Endodermal cell (in vitro differentiated cells): ENCODE data around the gene CTU1. TPM values are rescaled to one million over a fixed set of nuclear protein-coding genes. Genes with fewer than 3 reads are reported as not detected.

Experiments used
- DNase-seq: peaks from one replicate; pipeline ENCODE4 v3.0.0-alpha.2; 2017
- H3K27ac ChIP-seq: 2 replicates; pipeline ENCODE4 v1.5.1; 2013; ENCODE audit warnings: mild to moderate bottlenecking, low read depth, low read length, moderate library complexity
- H3K27me3 ChIP-seq: 2 replicates; pipeline ENCODE4 v1.6.1; 2013; ENCODE audit warnings: mild to moderate bottlenecking, low read length, moderate library complexity; ENCODE audit not compliant: insufficient read depth, control insufficient read depth, poor library complexity, severe bottlenecking
- H3K36me3 ChIP-seq: 2 replicates; pipeline ENCODE4 v1.7.0; 2013; ENCODE audit warnings: mild to moderate bottlenecking, low read length, moderate library complexity; ENCODE audit not compliant: control insufficient read depth, insufficient read depth
- H3K4me1 ChIP-seq: one replicate; pipeline ENCODE4 v1.7.0; 2013; ENCODE audit warnings: low read length; ENCODE audit not compliant: control insufficient read depth, insufficient read depth
- H3K4me3 ChIP-seq: 2 replicates; pipeline ENCODE4 v1.5.1; 2013; ENCODE audit warnings: mild to moderate bottlenecking, low read length, moderate library complexity
- H3K9ac ChIP-seq: 2 replicates; pipeline ENCODE4 v1.6.1; 2013; ENCODE audit warnings: mild to moderate bottlenecking, low read length, moderate library complexity; ENCODE audit not compliant: poor library complexity, severe bottlenecking; ENCODE audit errors: extremely low read depth
- H3K9me3 ChIP-seq: 2 replicates; pipeline ENCODE4 v1.6.1; 2013; ENCODE audit warnings: mild to moderate bottlenecking, low read length, moderate library complexity; ENCODE audit not compliant: control insufficient read depth
- H3K27ac Mint-ChIP-seq: 2 replicates; pipeline ENCODE4 v1.8.0; 2020; ENCODE audit warnings: mixed read lengths
- H3K27me3 Mint-ChIP-seq: 2 replicates; pipeline ENCODE4 v1.8.0; 2021; ENCODE audit warnings: mild to moderate bottlenecking, mixed read lengths; ENCODE audit not compliant: insufficient read depth
- H3K36me3 Mint-ChIP-seq: 2 replicates; pipeline ENCODE4 v1.8.0; 2020; ENCODE audit warnings: low read depth, mixed read lengths
- H3K4me1 Mint-ChIP-seq: 2 replicates; pipeline ENCODE4 v1.8.0; 2020; ENCODE audit warnings: mixed read lengths
- H3K4me3 Mint-ChIP-seq: 2 replicates; pipeline ENCODE4 v1.8.0; 2020; ENCODE audit warnings: mild to moderate bottlenecking, moderate library complexity, mixed read lengths
- H3K9me3 Mint-ChIP-seq: 2 replicates; pipeline ENCODE4 v1.8.0; 2020; ENCODE audit warnings: mild to moderate bottlenecking, mixed read lengths
- WGBS, 2 experiments: methylation state at CpG; one replicate each; pipeline versions ENCODE4 v1.1.5 to v1.1.7; 2013; ENCODE audit warnings: missing lambda C conversion rate in 2 of 2, mixed read lengths in 1 of 2; ENCODE audit not compliant: insufficient coverage in 1 of 2, insufficient read length in 1 of 2; 5-methylcytosine and 5-hydroxymethylcytosine counted together
- total RNA-seq, 2 donors: library from RNA; stranded (reverse); fragmentation: NEBNext Ultra II Directional in 1 of 2; extraction: Animal tissue kit (Norgen Biotek cat#: 25700) in 1 of 2; gene quantifications; 2 replicates in 1 of 2; 3 replicates in 1 of 2; pipeline ENCODE4 v1.2.1, GENCODE V29; 2021
- TF ChIP-seq, protein P1 (sequence below): fragments of 200-600 bp; sonication (generic); conservative IDR thresholded peaks from 2 replicates; pipeline ENCODE4 v1.5.0; 2021; ENCODE audit warnings: antibody characterized with exemption, mild to moderate bottlenecking

Gene CTU1
- total RNA-seq, 2 donors from 2014 or later: 5.1 to 5.7 TPM

DNA sequence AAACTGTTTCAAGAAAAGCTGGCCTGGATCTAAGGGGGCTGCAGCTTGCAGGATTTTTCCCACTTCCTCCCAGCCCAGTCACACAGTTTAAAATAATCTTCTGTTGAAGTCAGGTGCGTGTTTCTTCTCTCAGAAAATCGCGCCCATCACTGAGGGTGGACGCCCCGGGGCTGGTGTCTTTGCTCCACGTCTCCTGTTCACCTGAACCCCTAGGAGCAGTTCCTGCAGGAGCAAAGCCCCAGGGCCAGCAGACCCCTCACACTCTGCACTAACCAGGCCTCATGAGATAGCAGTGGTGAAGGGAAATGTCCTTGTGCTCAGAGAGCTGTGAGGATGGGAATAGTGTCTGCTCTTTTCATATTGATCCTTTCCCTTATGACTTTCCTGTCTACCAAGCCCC is 33.0 kb upstream of the CTU1 start:
- H3K9me3 Mint-ChIP-seq: no peaks in the 10 kb centered on the region
- peaks cover 9% of the 10 kb centered on the region for H3K27me3 Mint-ChIP-seq
- H3K4me3 Mint-ChIP-seq: no peak overlapping the region
- peaks cover 4% of the 10 kb centered on the region for H3K4me1 ChIP-seq
- no peaks in the 10 kb centered on the region for H3K36me3 ChIP-seq
- H3K9me3 ChIP-seq: no peaks in the 10 kb centered on the region
- peaks cover 24% of the 10 kb centered on the region for H3K4me1 Mint-ChIP-seq
- no peak overlapping the region for H3K27ac ChIP-seq
- peak; percentile 20 for DNase-seq
- H3K27me3 ChIP-seq: no peaks in the 10 kb centered on the region
- H3K4me3 ChIP-seq: no peak overlapping the region
- H3K36me3 Mint-ChIP-seq: no peaks in the 10 kb centered on the region
- H3K9ac ChIP-seq: no peak overlapping the region
- TF ChIP-seq, protein P1, sequence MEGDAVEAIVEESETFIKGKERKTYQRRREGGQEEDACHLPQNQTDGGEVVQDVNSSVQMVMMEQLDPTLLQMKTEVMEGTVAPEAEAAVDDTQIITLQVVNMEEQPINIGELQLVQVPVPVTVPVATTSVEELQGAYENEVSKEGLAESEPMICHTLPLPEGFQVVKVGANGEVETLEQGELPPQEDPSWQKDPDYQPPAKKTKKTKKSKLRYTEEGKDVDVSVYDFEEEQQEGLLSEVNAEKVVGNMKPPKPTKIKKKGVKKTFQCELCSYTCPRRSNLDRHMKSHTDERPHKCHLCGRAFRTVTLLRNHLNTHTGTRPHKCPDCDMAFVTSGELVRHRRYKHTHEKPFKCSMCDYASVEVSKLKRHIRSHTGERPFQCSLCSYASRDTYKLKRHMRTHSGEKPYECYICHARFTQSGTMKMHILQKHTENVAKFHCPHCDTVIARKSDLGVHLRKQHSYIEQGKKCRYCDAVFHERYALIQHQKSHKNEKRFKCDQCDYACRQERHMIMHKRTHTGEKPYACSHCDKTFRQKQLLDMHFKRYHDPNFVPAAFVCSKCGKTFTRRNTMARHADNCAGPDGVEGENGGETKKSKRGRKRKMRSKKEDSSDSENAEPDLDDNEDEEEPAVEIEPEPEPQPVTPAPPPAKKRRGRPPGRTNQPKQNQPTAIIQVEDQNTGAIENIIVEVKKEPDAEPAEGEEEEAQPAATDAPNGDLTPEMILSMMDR: no peak
- peak overlapping the region; percentile 17 for H3K27ac Mint-ChIP-seq
- WGBS, 2 experiments: 90 to 93% methylated on average over 5 to 6 of the region's 6 CpGs

DNA sequence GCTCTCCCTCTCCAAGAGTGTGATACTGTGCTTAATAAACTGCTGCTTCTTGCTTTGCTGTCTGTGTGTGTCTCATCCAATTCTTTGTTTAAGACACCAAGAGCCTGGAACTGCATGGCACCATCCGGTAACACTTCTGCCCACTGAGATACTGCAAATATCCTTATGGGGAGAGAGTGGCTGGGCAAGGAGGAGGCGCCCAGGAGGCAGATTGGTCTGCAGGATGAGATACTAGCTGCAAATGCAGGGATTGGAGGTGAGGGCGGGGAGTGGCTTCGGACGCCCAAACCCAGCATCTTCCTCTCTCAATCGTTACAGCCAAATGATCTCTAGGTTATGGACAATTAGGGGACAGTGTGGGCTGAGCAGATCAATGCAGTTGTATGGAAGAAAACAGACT is 32.2 kb upstream of the CTU1 start:
- H3K27ac Mint-ChIP-seq: no peak overlapping the region
- WGBS, 2 experiments: 47% methylated on average over 6 of the region's 6 CpGs; no CpG with 5 or more reads in 1 of the 2 experiments
- no peak overlapping the region for H3K4me3 ChIP-seq
- no peaks in the 10 kb centered on the region for H3K27me3 ChIP-seq
- H3K9ac ChIP-seq: no peak overlapping the region
- TF ChIP-seq, protein P1: no peak
- DNase-seq: peak; percentile 54
- no peaks in the 10 kb centered on the region for H3K9me3 ChIP-seq
- H3K4me3 Mint-ChIP-seq: no peak overlapping the region
- H3K36me3 Mint-ChIP-seq: no peaks in the 10 kb centered on the region
- no peaks in the 10 kb centered on the region for H3K9me3 Mint-ChIP-seq
- H3K4me1 ChIP-seq: peaks cover 4% of the 10 kb centered on the region
- no peaks in the 10 kb centered on the region for H3K36me3 ChIP-seq
- H3K27ac ChIP-seq: no peak overlapping the region
- peaks cover 24% of the 10 kb centered on the region for H3K4me1 Mint-ChIP-seq
- H3K27me3 Mint-ChIP-seq: peaks cover 9% of the 10 kb centered on the region

- no peak overlapping the region for H3K9ac ChIP-seq
- no peaks in the 10 kb centered on the region for H3K36me3 Mint-ChIP-seq
- TF ChIP-seq, protein P1: no peak
Measured at GRCh38 chr19:51139299-51140014, 31.2 kb upstream of the CTU1 start.

More at GRCh38 chr19:51139299-51140014, 31.2 kb upstream of the CTU1 start:
- Mint-ChIP-seq H3K27me3 (peaks cover 9% of the 10 kb centered on the region), H3K4me1 (peaks cover 24% of the 10 kb centered on the region), H3K9me3 (no peaks in the 10 kb centered on the region), H3K4me3 (no peak overlapping the region), H3K27ac (no peak overlapping the region)
- WGBS, 2 experiments: 86 to 87% methylated on average over 4 of the region's 4 CpGs
- Histone ChIP-seq H3K4me3 (no peak overlapping the region), H3K4me1 (peaks cover 4% of the 10 kb centered on the region), H3K36me3 (no peaks in the 10 kb centered on the region), H3K9me3 (no peaks in the 10 kb centered on the region), H3K27ac (no peak overlapping the region), H3K27me3 (no peaks in the 10 kb centered on the region)
- peak; percentile 10 for DNase-seq
